ENCODE measurements around the gene PTAFR.
"Not testable (repeated sequence)": the region's sequence is repeated elsewhere in the genome, so short reads cannot be mapped to it uniquely, and the experiment has no call there.

The PTAFR gene

GRCh38 chr1:28147264-28148094 lies 29.0 kb downstream of the PTAFR start:
- no peak for DNase-seq (ENCODE audit: extremely low read depth in 1 of 2, low read depth in 1 of 2)

- DNase-seq (ENCODE audit: extremely low read depth in 1 of 2, low read depth in 1 of 2) = no peak
Observed at GRCh38 chr1:28145728-28146127, 30.8 kb downstream of the PTAFR start.

- no peak for DNase-seq (ENCODE audit: extremely low read depth in 1 of 2, low read depth in 1 of 2)
Observed at GRCh38 chr1:28144203-28145135, 32.0 kb downstream of the PTAFR start.

- no peak for DNase-seq (ENCODE audit: extremely low read depth in 1 of 2, low read depth in 1 of 2)
Observed at GRCh38 chr1:28143496-28144202, 32.8 kb downstream of the PTAFR start.

DNA sequence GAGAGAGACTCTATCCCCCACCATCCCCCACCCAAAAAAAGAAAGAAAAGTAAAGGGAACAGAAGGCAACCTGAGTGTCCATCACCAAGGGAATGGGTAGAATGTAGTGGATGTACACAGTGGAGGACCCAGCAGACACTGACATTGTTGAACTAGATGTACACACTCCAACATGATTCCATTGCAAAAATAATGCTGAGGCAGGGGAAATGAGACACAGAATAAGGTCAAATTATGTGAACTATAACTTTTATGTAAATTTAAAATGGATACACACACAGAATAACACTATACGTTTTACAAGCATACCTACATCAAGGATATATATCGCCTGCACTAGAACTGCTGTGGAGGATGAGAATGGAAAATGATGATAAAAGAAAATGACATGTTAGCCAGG lies 34.8 kb downstream of the PTAFR start:
- no peak for DNase-seq (ENCODE audit: extremely low read depth in 1 of 2, low read depth in 1 of 2)

DNA sequence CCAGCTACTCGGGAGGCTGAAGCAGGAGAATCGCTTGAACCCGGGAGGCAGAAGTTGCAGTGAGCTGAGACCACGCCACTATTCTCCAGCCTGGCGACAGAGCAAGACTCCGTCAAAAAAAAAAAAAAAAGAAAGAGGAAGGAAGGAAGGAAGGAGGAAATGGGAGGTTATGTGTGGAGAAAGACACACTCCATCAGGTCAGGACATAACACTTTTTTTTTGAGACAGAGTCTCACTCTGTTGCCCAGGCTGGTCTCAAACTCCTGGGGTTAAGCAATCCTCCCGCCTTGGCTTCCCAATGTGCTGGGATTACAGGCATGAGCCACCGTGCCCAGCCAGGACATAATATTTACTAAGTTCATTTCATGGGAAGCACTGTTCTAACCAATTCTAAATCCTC lies 36.6 kb downstream of the PTAFR start:
- not testable (repeated sequence) for DNase-seq (ENCODE audit: extremely low read depth in 1 of 2, low read depth in 1 of 2)

- DNase-seq (ENCODE audit: extremely low read depth in 1 of 2, low read depth in 1 of 2) = no peak
Observed at GRCh38 chr1:28139025-28139712, 37.3 kb downstream of the PTAFR start.

GRCh38 chr1:28136922-28137613 lies 39.4 kb downstream of the PTAFR start:
- no peak for DNase-seq (ENCODE audit: extremely low read depth in 1 of 2, low read depth in 1 of 2)

GRCh38 chr1:28136169-28136921 lies 40.1 kb downstream of the PTAFR start:
- no peak for DNase-seq (ENCODE audit: extremely low read depth in 1 of 2, low read depth in 1 of 2)

DNA sequence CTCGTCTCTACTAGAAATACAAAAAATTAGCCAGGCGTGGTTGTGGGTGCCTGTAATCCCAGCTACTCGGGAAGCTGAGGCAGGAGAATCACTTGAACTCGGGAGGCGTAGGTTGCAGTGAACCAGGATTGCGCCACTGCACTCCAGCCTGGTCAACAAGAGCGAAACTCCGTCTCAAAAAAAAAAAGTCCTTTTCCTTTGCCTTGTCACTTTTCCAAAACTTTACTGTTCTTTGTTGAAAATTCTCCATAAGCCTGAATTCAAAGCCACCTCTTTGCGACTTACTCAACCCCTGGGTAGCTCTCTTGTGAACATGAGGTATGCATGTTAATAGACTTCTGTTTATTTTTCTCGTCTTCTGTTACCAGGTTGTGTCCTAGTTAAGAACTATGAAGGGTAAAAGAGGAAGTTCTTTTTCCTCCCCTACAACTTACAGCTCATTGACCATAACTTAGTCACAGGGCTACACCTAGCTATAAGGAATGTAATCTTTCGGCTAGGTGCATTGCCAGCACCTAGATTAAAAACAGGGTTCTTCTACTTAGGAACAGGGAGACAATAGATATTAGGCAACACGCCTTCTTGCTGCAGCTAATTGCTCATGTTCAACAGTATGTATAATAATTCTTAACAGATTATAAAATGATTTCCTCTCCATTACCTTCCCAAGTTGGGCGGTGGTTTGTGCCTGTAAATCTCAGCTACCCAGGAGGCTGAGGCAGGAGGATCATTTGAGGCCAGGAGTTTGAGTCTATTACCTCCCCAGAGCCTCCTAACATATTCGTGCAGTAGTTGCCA lies 40.9 kb downstream of the PTAFR start:
- no peak for DNase-seq (ENCODE audit: extremely low read depth in 1 of 2, low read depth in 1 of 2)

- DNase-seq (ENCODE audit: extremely low read depth in 1 of 2, low read depth in 1 of 2) = no peak
Observed at GRCh38 chr1:28134651-28135207, 41.8 kb downstream of the PTAFR start.

DNA sequence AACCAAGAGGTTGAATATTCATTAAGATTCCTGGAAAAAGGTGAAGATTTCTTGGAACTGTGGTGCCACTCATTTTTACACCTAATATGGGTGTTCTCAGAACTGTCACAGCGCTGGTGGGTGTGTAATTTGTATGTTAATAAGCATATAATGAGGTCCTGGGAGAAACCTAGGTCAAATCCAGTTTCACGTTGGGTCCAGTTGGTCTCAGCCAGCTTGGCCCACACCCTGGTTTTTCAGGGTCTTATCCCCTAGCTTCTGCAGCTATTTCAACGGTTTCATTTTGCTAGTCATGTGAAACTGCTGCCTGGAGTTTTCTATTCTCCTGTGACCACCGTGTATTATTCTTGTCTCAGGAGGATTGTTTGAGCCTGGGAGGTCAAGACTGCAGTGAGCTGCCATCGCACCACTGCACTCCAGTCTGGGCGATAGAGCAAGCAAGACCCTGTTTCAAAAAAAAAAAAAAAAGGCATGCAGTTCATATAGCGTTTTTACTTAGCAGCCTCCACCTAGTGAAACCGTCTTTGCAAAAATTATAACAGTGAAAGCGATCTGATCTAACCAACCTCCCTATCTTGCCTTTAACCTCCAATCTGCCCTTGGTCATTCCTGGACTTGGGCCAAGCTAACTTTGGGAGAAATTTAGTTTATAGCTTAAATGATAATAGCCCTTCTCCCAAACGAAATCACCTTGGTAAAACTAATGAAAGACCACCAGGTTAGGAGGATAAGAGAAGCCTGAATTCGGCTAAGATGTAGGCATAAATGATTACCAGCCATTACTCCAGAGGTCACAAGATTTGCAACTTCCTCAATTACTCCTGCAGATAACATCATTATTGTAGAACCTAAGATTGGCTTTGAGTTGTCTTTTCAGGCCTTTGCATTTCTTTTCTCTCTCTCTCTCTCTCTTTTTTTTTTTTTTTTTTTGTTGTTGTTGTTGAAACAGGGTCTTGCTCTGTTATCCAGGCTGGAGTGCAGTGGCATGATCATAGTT lies 44.0 kb downstream of the PTAFR start:
- DNase-seq (ENCODE audit: extremely low read depth in 1 of 2, low read depth in 1 of 2) = no peak

GRCh38 chr1:28130901-28131300 lies 45.6 kb downstream of the PTAFR start:
- no peak for DNase-seq (ENCODE audit: extremely low read depth in 1 of 2, low read depth in 1 of 2)

- DNase-seq (ENCODE audit: extremely low read depth in 1 of 2, low read depth in 1 of 2) = no peak
Observed at GRCh38 chr1:28129150-28129549, 47.3 kb downstream of the PTAFR start.

- no peak for DNase-seq (ENCODE audit: extremely low read depth in 1 of 2, low read depth in 1 of 2)
Observed at GRCh38 chr1:28127617-28128257, 48.8 kb downstream of the PTAFR start.

- no peak for DNase-seq (ENCODE audit: extremely low read depth in 1 of 2, low read depth in 1 of 2)
Observed at GRCh38 chr1:28126783-28127490, 49.6 kb downstream of the PTAFR start.

All from activated CD8-positive, alpha-beta memory T cell treated with anti-CD3 and anti-CD28 coated beads for 1 hour (primary cell).